Fibroblast of pulmonary artery (primary cell): ENCODE results near the gene TBC1D1.

Experiments
- DNase-seq: peaks from one replicate; pipeline ENCODE4 v3.0.0-alpha.2; 2010; ENCODE audit warnings: low read depth
- H3K4me3 ChIP-seq: replicated peaks from 2 replicates; pipeline ENCODE4 v1.5.1; 2011; ENCODE audit warnings: low read depth, mild to moderate bottlenecking, control low read depth, low read length, moderate library complexity
- TF ChIP-seq, protein P1 (sequence below): IDR thresholded peaks from 2 replicates; pipeline ENCODE4 v1.5.1; 2011; ENCODE audit warnings: mild to moderate bottlenecking, control low read depth, low read length, inconsistent platforms; ENCODE audit errors: missing control alignments

The TBC1D1 gene

DNA sequence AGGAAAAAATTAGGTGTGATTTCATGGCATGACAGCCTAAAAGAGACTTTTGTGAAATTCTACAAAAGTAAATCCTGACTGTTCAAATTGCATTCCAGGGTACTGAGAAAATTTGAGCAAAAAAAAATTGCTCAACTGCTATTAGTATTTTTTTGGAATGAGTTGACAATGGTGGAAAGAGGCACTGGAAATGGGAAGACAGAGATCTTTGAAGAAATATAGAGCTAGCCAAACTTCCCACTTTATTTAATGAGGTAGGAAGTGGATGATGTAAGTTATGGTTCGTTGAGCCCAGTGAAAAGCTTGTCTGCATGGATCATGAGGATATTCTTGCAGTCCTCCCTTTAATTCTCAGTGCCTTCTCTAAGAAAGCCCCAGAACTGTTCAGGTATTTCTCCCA, 253.1 kb downstream of the TBC1D1 start:
- no peak overlapping the region for H3K4me3 ChIP-seq
- peak; percentile 41 for DNase-seq
- TF ChIP-seq, protein P1, sequence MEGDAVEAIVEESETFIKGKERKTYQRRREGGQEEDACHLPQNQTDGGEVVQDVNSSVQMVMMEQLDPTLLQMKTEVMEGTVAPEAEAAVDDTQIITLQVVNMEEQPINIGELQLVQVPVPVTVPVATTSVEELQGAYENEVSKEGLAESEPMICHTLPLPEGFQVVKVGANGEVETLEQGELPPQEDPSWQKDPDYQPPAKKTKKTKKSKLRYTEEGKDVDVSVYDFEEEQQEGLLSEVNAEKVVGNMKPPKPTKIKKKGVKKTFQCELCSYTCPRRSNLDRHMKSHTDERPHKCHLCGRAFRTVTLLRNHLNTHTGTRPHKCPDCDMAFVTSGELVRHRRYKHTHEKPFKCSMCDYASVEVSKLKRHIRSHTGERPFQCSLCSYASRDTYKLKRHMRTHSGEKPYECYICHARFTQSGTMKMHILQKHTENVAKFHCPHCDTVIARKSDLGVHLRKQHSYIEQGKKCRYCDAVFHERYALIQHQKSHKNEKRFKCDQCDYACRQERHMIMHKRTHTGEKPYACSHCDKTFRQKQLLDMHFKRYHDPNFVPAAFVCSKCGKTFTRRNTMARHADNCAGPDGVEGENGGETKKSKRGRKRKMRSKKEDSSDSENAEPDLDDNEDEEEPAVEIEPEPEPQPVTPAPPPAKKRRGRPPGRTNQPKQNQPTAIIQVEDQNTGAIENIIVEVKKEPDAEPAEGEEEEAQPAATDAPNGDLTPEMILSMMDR: no peak

DNA sequence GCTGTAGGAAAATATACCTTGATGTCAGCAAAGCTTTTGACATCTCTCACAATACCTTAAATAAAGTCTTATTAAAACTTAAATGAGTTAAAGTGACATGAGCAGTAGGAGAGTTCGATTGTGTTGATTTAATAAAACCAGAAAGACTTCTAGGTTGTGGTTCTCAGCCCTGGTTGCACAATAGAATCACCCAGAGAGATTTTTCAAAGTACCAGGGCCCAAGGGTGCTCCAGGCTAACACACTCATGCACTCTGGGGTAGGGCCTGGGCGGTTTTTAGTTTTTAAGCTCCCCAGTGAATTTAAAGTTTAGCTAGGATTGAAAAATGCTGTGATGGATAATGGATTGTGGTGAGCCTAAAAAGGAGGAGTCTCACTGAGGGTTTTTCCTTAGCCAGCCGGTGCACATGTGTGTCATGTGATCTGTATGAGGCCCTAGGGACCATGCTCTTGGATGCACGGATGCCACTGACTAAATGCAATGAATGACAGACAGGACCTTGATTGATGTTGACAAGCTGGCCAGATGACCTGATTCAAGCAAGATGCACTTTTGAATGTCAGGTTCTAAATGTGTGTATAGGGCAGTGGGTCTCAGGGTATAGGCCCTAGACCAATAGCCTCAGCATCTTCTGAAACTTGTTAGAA, 254.3 kb downstream of the TBC1D1 start:
- H3K4me3 ChIP-seq: no peak overlapping the region
- TF ChIP-seq, protein P1: no peak
- DNase-seq: no peak

DNA sequence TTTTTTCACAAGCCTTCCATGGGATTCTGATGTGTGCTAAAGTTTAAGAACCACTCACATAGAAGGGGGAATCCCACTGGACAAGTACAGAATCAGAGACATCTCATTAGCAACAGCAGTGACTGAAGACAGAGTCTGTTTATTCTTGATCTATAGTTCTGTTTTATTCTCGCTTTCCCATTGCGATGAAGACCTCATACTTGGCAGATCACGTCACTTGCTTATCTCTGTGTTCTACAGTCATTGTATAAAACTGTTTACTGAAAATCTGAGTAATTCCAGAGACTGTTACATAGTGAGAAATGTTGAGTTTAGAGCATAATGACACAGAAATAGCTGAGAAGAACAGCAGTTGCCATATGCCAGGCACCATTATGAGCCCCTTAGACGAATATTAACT, 254.9 kb downstream of the TBC1D1 start:
- TF ChIP-seq, protein P1: no peak
- H3K4me3 ChIP-seq: no peak overlapping the region
- peak; percentile 97 for DNase-seq

DNA sequence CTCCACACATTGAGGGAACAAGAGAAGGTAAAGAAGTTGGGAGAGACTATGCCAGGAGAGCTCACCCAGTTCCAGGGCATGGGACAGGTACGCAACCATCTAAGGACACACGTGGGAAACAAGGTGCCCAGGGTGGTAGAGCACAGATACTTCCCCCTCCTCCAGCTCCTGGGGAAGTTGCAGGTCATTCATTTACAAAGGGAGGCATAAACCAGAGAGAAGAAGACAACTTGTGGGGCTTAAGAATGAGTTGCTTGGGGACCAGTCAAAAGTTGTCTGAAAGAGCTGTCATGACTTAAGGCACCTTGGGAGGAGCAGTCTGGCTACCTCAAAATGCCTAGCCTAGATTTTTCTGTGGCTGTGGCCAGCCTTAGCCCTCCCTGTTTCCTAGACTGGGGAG, 255.5 kb downstream of the TBC1D1 start:
- TF ChIP-seq, protein P1: no peak
- no peak overlapping the region for H3K4me3 ChIP-seq
- DNase-seq: no peak

DNA sequence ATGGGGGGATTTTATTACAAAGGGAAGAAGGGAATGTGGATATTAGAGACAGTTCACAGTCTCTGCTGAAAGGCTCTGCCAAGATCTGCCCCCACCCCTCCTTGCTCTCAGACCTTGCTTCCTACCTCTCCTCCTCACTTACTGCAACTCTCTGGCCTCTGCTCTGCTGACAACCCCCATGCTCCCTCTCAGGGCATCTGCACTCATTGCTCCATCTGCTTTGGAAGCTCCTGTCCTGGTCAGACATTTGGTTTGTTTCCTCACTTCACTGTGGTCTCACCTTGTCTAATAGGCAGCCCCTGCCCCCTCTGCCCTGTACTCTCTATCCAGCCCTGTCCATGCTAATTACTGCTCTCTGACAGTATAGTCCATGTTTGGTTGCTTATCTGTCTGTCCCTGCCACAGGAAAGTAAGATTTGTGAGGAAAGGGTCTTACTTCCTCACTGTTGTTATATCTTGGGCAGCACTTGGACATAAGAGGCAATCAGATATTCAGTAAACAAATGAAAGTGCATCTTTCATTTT, 258.6 kb downstream of the TBC1D1 start:
- no peak for DNase-seq
- TF ChIP-seq, protein P1: no peak
- H3K4me3 ChIP-seq: no peak overlapping the region

DNA sequence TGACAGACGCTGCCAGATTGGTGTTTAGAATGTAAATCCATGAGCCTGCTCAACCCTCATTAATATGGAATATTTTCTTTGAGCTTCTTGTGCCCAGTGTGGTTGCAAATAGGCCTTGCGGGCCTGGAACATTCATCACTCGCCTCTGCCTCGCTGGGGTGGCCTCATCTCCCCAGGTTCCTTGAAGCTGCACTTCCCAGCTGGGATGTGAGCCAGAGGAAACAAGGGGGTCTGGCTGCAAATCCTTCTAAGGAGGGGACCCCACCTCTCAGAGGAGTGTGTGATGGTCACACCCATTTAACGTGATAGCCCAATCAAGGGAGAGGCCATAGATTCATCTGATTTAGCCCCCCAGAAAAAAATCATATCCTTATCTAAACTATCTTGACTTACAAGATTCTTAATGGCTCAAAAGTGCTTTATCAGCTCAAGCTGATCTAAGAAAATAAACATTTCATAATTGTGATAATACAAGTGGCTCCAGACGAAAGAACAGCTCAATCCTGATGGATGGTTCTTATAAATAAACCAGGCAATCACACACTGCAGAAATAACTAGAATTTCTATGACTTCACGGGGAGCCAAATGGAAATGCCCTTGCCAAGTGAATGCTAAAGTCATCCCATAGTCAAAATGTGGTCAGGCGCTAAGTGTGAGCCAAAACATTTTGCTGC, 259.2 kb downstream of the TBC1D1 start:
- no peak overlapping the region for H3K4me3 ChIP-seq
- TF ChIP-seq, protein P1: no peak
- DNase-seq: peak; percentile 57
